Measurements from ENCODE around the gene HOXD8.
A peak's percentile ranks its signal among the peaks of the same experiment; 100 is the strongest.

Gene HOXD8

DNA sequence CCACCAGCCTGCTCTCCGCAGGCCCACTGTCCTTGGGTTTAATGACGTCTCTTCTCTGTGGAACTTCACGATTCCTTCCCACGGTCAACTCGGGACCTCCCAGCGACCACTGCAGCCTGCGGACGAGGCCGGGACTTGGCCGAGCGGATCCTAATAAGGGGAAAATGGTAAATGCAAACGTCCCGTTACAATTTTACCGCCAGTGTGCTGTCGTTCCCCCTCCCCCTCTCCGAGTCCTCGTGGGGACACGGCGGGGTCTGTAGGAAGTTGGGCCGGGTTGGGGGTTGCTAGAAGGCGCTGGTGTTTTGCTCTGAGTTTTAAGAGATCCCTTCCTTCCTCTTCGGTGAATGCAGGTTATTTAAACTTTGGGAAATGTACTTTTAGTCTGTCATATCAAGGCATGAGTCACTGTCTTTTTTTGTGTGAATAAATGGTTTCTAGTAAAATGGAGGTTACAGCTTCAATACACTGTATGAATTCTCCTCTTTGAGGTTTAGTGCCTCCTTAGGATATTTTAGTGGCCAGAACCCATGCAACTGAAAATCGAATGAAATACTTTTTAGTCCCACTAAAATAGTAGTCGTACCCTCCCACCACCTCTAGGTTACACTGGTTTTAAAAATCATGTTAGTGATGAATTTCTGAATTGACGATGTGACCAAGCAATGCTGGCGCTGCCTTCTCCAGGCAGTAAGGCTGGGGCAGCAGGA, 20.2 kb upstream of the HOXD8 start:
- Histone ChIP-seq H3K27ac (replicated peaks; ENCODE audit: low read length) (no peak overlapping the region), H2AK5ac (ENCODE audit: low read depth, low read length) (no peak overlapping the region), H3K4me1 (ENCODE audit: control insufficient read depth in 2 of 2, insufficient read depth in 1 of 2, low read depth in 1 of 2, low read length in 2 of 2) (peaks cover 0 to 1% of the 10 kb centered on the region in 2 donors), H3K18ac (ENCODE audit: low read length) (no peak overlapping the region), H3K14ac (ENCODE audit: low read length) (no peak overlapping the region), H3K4me3 (ENCODE audit: low read length in 2 of 2) (no peak overlapping the region), H3K27me3 (ENCODE audit: control insufficient read depth in 3 of 3, insufficient read depth in 3 of 3, low read depth in 1 of 3, low read length in 3 of 3) (peaks cover 64 to 98% (median 98%) of the 10 kb centered on the region in 3 experiments), H3K9me3 (replicated peaks in 1 of 2; ENCODE audit: control insufficient read depth in 2 of 2, insufficient read depth in 1 of 2, low read depth in 1 of 2, low read length in 2 of 2) (peaks cover 0 to 4% of the 10 kb centered on the region in 2 donors), H4K91ac (ENCODE audit: low read depth, low read length, poor library complexity) (no peak overlapping the region), H4K8ac (ENCODE audit: low read depth, low read length) (no peak overlapping the region), H2BK15ac (ENCODE audit: low read length) (no peak overlapping the region), H3K4ac (ENCODE audit: low read length) (no peak overlapping the region), H3K9ac (ENCODE audit: low read depth, low read length, poor library complexity) (no peak overlapping the region), H2BK120ac (ENCODE audit: low read depth, low read length) (no peak overlapping the region), H2AFZ (ENCODE audit: low read length) (peak overlapping the region; percentile 35), H3K4me2 (ENCODE audit: insufficient read depth, low read length, poor library complexity, severe bottlenecking) (no peak overlapping the region), H3K79me1 (ENCODE audit: low read depth, low read length) (no peaks in the 10 kb centered on the region), H2BK12ac (ENCODE audit: low read length) (no peak overlapping the region), H2BK5ac (ENCODE audit: low read length) (no peak overlapping the region), H3K23ac (ENCODE audit: low read depth, low read length, poor library complexity) (no peak overlapping the region), H3K36me3 (replicated peaks in 1 of 2; ENCODE audit: control insufficient read depth in 2 of 2, insufficient read depth in 2 of 2, low read length in 2 of 2) (no peaks in the 10 kb centered on the region)
- DNase-seq (ENCODE audit: low spot score), result no peak
- no CpG with 5 or more reads among the region's 26 CpGs for WGBS, 2 donors (ENCODE audit: extremely low coverage in 2 of 2, insufficient read length in 2 of 2, insufficient replicate concordance in 1 of 2)

DNA sequence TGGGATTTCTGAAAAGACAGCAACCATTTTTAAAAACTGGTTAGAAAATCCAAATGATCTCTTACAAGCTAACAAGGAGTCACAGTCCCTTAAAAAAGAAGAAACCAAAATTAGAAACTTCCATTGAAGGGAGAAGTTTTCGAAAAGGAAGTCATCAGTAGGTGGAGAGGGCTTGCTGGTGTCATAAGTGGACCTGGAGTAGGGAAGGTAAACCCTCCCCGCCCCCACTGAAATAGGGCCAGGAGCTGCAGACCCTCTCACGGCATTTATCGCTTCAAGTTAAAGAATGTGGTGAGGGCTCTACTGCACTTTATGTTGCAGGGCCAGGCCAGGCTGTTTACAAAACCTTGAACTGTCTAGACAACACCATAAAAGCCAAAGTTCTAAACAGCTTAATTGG, 19.6 kb upstream of the HOXD8 start:
- no peak overlapping the region for H3K9ac ChIP-seq (ENCODE audit: low read depth, low read length, poor library complexity)
- WGBS, 2 donors (ENCODE audit: extremely low coverage in 2 of 2, insufficient read length in 2 of 2, insufficient replicate concordance in 1 of 2), result no CpG with 5 or more reads among the region's 4 CpGs
- no peak for DNase-seq (ENCODE audit: low spot score)

DNA sequence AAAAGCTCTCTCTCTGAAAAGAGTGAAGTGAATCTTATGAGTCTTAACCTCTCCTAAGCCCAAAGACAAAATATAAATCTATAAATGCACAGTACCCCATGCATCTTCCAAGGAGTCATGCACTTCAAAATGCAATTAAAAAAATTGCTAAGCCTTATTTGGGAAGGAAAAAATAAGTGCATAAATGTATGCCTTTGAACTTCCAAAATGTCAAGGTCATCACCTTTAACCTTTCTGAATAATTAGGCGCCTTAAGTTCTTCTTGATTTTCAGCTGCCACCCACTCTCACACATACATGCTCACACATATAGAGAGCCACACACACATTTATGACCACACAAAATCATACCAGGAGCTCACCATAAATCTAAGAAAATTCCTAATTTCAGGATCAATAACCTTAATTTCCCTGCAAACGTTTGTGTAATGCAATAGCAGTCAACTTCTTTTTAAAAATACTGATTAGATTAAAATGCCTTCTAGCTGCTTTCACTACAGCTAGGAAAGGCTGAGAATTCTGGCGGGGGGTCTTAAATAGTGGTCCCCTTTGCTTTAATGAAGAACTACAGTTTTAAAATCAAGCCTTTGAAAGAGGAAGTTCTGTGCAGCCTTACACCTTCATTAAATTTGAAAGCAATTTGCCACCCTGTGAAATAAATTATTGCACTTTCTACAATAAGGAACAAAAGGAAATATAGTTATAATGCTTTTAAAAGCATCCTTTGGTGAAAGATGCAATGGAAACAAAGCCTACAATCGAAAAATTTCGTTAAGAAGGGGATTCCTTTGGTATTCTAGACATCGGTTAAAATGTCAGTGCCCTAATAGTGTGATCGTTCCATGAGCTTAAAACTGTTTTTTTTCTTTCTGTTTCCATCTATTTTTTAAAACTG, 18.8 kb upstream of the HOXD8 start:
- Histone ChIP-seq H3K9me3 (replicated peaks in 1 of 2; ENCODE audit: control insufficient read depth in 2 of 2, insufficient read depth in 1 of 2, low read depth in 1 of 2, low read length in 2 of 2) (peaks cover 0 to 4% of the 10 kb centered on the region in 2 donors), H3K27ac (replicated peaks; ENCODE audit: low read length) (no peak overlapping the region), H3K4me3 (ENCODE audit: low read length in 2 of 2) (no peak overlapping the region), H3K14ac (ENCODE audit: low read length) (no peak overlapping the region), H3K23ac (ENCODE audit: low read depth, low read length, poor library complexity) (no peak overlapping the region), H3K18ac (ENCODE audit: low read length) (no peak overlapping the region), H3K4me1 (ENCODE audit: control insufficient read depth in 2 of 2, insufficient read depth in 1 of 2, low read depth in 1 of 2, low read length in 2 of 2) (peaks cover 0 to 1% of the 10 kb centered on the region in 2 donors), H3K4me2 (ENCODE audit: insufficient read depth, low read length, poor library complexity, severe bottlenecking) (no peak overlapping the region), H3K79me1 (ENCODE audit: low read depth, low read length) (no peaks in the 10 kb centered on the region), H3K9ac (ENCODE audit: low read depth, low read length, poor library complexity) (no peak overlapping the region), H4K8ac (ENCODE audit: low read depth, low read length) (no peak overlapping the region), H2AK5ac (ENCODE audit: low read depth, low read length) (no peak overlapping the region), H2BK15ac (ENCODE audit: low read length) (no peak overlapping the region), H2BK12ac (ENCODE audit: low read length) (no peak overlapping the region), H2BK5ac (ENCODE audit: low read length) (no peak overlapping the region), H3K4ac (ENCODE audit: low read length) (no peak overlapping the region), H2BK120ac (ENCODE audit: low read depth, low read length) (no peak overlapping the region), H2AFZ (ENCODE audit: low read length) (no peak overlapping the region), H4K91ac (ENCODE audit: low read depth, low read length, poor library complexity) (no peak overlapping the region), H3K27me3 (ENCODE audit: control insufficient read depth in 3 of 3, insufficient read depth in 3 of 3, low read depth in 1 of 3, low read length in 3 of 3) (peaks cover 54 to 98% (median 96%) of the 10 kb centered on the region in 3 experiments), H3K36me3 (replicated peaks in 1 of 2; ENCODE audit: control insufficient read depth in 2 of 2, insufficient read depth in 2 of 2, low read length in 2 of 2) (no peaks in the 10 kb centered on the region)
- DNase-seq (ENCODE audit: low spot score), result no peak
- no CpG with 5 or more reads among the region's 7 CpGs for WGBS, 2 donors (ENCODE audit: extremely low coverage in 2 of 2, insufficient read length in 2 of 2, insufficient replicate concordance in 1 of 2)

More for the DNA sequence above, 19.6 kb upstream of the HOXD8 start:
- no peaks in the 10 kb centered on the region for H3K79me1 ChIP-seq (ENCODE audit: low read depth, low read length)
- H3K27ac ChIP-seq (replicated peaks; ENCODE audit: low read length), result no peak overlapping the region
- no peak overlapping the region for H3K4me2 ChIP-seq (ENCODE audit: insufficient read depth, low read length, poor library complexity, severe bottlenecking)
- no peak overlapping the region for H3K4ac ChIP-seq (ENCODE audit: low read length)
- H2BK5ac ChIP-seq (ENCODE audit: low read length), result no peak overlapping the region
- peaks cover 0 to 1% of the 10 kb centered on the region in 2 donors for H3K4me1 ChIP-seq (ENCODE audit: control insufficient read depth in 2 of 2, insufficient read depth in 1 of 2, low read depth in 1 of 2, low read length in 2 of 2)
- peaks cover 0 to 4% of the 10 kb centered on the region in 2 donors for H3K9me3 ChIP-seq (replicated peaks in 1 of 2; ENCODE audit: control insufficient read depth in 2 of 2, insufficient read depth in 1 of 2, low read depth in 1 of 2, low read length in 2 of 2)
- peaks cover 61 to 98% (median 98%) of the 10 kb centered on the region in 3 experiments for H3K27me3 ChIP-seq (ENCODE audit: control insufficient read depth in 3 of 3, insufficient read depth in 3 of 3, low read depth in 1 of 3, low read length in 3 of 3)
- no peak overlapping the region for H3K14ac ChIP-seq (ENCODE audit: low read length)
- no peaks in the 10 kb centered on the region for H3K36me3 ChIP-seq (replicated peaks in 1 of 2; ENCODE audit: control insufficient read depth in 2 of 2, insufficient read depth in 2 of 2, low read length in 2 of 2)
- no peak overlapping the region for H2BK15ac ChIP-seq (ENCODE audit: low read length)
- H3K4me3 ChIP-seq (ENCODE audit: low read length in 2 of 2), result no peak overlapping the region
- H3K18ac ChIP-seq (ENCODE audit: low read length), result no peak overlapping the region
- no peak overlapping the region for H3K23ac ChIP-seq (ENCODE audit: low read depth, low read length, poor library complexity)
- no peak overlapping the region for H2BK120ac ChIP-seq (ENCODE audit: low read depth, low read length)
- no peak overlapping the region for H2AFZ ChIP-seq (ENCODE audit: low read length)
- no peak overlapping the region for H4K91ac ChIP-seq (ENCODE audit: low read depth, low read length, poor library complexity)
- H4K8ac ChIP-seq (ENCODE audit: low read depth, low read length), result no peak overlapping the region
- no peak overlapping the region for H2BK12ac ChIP-seq (ENCODE audit: low read length)
- H2AK5ac ChIP-seq (ENCODE audit: low read depth, low read length), result no peak overlapping the region

DNA sequence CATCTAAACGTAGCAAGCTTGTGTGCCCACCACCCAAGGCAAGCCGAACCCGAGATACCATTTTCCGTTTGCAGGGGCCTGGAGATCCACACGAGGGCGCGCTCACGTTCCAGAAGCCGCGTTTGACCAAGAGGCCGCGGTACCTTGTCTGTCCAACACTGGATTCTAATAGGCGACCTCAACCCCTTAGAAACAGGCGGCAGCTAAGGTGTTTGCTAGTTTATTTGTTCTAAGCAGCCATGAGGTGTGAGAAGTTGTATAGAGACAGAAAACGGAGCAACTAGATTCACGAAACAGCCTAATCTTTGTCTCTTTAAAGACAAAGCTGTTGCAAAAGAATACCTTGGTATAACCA, 18.2 kb upstream of the HOXD8 start:
- Histone ChIP-seq H4K91ac (ENCODE audit: low read depth, low read length, poor library complexity) (no peak overlapping the region), H3K36me3 (replicated peaks in 1 of 2; ENCODE audit: control insufficient read depth in 2 of 2, insufficient read depth in 2 of 2, low read length in 2 of 2) (no peaks in the 10 kb centered on the region), H3K27me3 (ENCODE audit: control insufficient read depth in 3 of 3, insufficient read depth in 3 of 3, low read depth in 1 of 3, low read length in 3 of 3) (peaks cover 54 to 98% (median 96%) of the 10 kb centered on the region in 3 experiments), H3K79me1 (ENCODE audit: low read depth, low read length) (no peaks in the 10 kb centered on the region), H3K18ac (ENCODE audit: low read length) (no peak overlapping the region), H3K9ac (ENCODE audit: low read depth, low read length, poor library complexity) (no peak overlapping the region), H3K27ac (replicated peaks; ENCODE audit: low read length) (no peak overlapping the region), H2BK12ac (ENCODE audit: low read length) (no peak overlapping the region), H2AK5ac (ENCODE audit: low read depth, low read length) (no peak overlapping the region), H2BK120ac (ENCODE audit: low read depth, low read length) (no peak overlapping the region), H3K23ac (ENCODE audit: low read depth, low read length, poor library complexity) (no peak overlapping the region), H3K14ac (ENCODE audit: low read length) (no peak overlapping the region), H2BK15ac (ENCODE audit: low read length) (no peak overlapping the region), H3K4me2 (ENCODE audit: insufficient read depth, low read length, poor library complexity, severe bottlenecking) (no peak overlapping the region), H3K4ac (ENCODE audit: low read length) (no peak overlapping the region), H2BK5ac (ENCODE audit: low read length) (no peak overlapping the region), H4K8ac (ENCODE audit: low read depth, low read length) (no peak overlapping the region), H3K4me3 (ENCODE audit: low read length in 2 of 2) (no peak overlapping the region), H2AFZ (ENCODE audit: low read length) (no peak overlapping the region), H3K4me1 (ENCODE audit: control insufficient read depth in 2 of 2, insufficient read depth in 1 of 2, low read depth in 1 of 2, low read length in 2 of 2) (peaks cover 0 to 1% of the 10 kb centered on the region in 2 donors), H3K9me3 (replicated peaks in 1 of 2; ENCODE audit: control insufficient read depth in 2 of 2, insufficient read depth in 1 of 2, low read depth in 1 of 2, low read length in 2 of 2) (peaks cover 0 to 2% of the 10 kb centered on the region in 2 donors)
- WGBS, 2 donors (ENCODE audit: extremely low coverage in 2 of 2, insufficient read length in 2 of 2, insufficient replicate concordance in 1 of 2), result no CpG with 5 or more reads among the region's 16 CpGs
- no peak for DNase-seq (ENCODE audit: low spot score)

Measured in neuronal stem cell (in vitro differentiated cells).